Keratinocyte (primary cell): ENCODE results near the gene SMIM11. TPM values are rescaled to one million over a fixed set of nuclear protein-coding genes. Genes with fewer than 3 reads are reported as not detected.
A peak's percentile ranks its signal among the peaks of the same experiment; 100 is the strongest.

Experiments
- DNase-seq: peaks from one replicate; pipeline ENCODE4 v3.0.0-alpha.2; 2011; ENCODE audit warnings: low read depth, missing footprints, low spot score
- FAIRE-seq: peaks from 2 replicates; lab custom pipeline; 2011; peaks lifted over from hg19 to GRCh38; lab: Jason Lieb, UNC
- H2AFZ ChIP-seq: 2 replicates; pipeline ENCODE4 v1.6.0; 2012; ENCODE audit warnings: low read length, control low read depth, inconsistent platforms; ENCODE audit not compliant: control insufficient read depth
- H3K27ac ChIP-seq: 2 replicates; pipeline ENCODE4 v1.5.1; 2011; ENCODE audit warnings: low read length; ENCODE audit not compliant: control insufficient read depth, insufficient read depth
- H3K27me3 ChIP-seq: 3 replicates; pipeline ENCODE4 v1.6.0; 2011; ENCODE audit warnings: low read length; ENCODE audit not compliant: control insufficient read depth, insufficient read depth; ENCODE audit errors: extremely low read depth
- H3K36me3 ChIP-seq, 2 experiments: 2 replicates in 1 of 2; 3 replicates in 1 of 2; pipeline ENCODE4 v1.5.1; 2011; ENCODE audit warnings: low read length in 2 of 2, mild to moderate bottlenecking in 1 of 2; ENCODE audit not compliant: control insufficient read depth in 2 of 2, insufficient read depth in 2 of 2; ENCODE audit errors: extremely low read depth in 1 of 2
- H3K4me1 ChIP-seq: 3 replicates; pipeline ENCODE4 v1.5.1; 2011; ENCODE audit warnings: low read length; ENCODE audit not compliant: control insufficient read depth, insufficient read depth; ENCODE audit errors: extremely low read depth
- H3K4me2 ChIP-seq: 3 replicates; pipeline ENCODE4 v1.6.0; 2011; ENCODE audit warnings: low read depth, low read length; ENCODE audit not compliant: control insufficient read depth, insufficient read depth; ENCODE audit errors: extremely low read depth
- H3K4me3 ChIP-seq, 3 experiments: fragments of 200-600 bp in 1 of 3; sonication (generic) in 1 of 3; 2 replicates in 2 of 3; 3 replicates in 1 of 3; pipeline ENCODE4 v1.5.1; 2011 to 2016; ENCODE audit warnings: low read length in 3 of 3, mild to moderate bottlenecking in 3 of 3, control low read depth in 2 of 3, inconsistent platforms in 1 of 3, low read depth in 1 of 3, mixed read lengths in 1 of 3, mixed run types in 1 of 3, moderate library complexity in 1 of 3; ENCODE audit not compliant: control insufficient read depth in 2 of 3, insufficient read depth in 2 of 3; ENCODE audit errors: extremely low read depth in 1 of 3
- H3K79me2 ChIP-seq: 2 replicates; pipeline ENCODE4 v1.6.0; 2012; ENCODE audit warnings: low read length; ENCODE audit not compliant: control insufficient read depth, insufficient read depth
- H3K9ac ChIP-seq: 3 replicates; pipeline ENCODE4 v1.6.0; 2011; ENCODE audit warnings: low read length; ENCODE audit not compliant: control insufficient read depth, insufficient read depth; ENCODE audit errors: extremely low read depth
- H3K9me1 ChIP-seq: 3 replicates; pipeline ENCODE4 v1.6.0; 2011; ENCODE audit warnings: low read length; ENCODE audit not compliant: control insufficient read depth, insufficient read depth; ENCODE audit errors: extremely low read depth
- H3K9me3 ChIP-seq: 2 replicates; pipeline ENCODE4 v1.5.1; 2012; ENCODE audit warnings: low read depth, low read length; ENCODE audit not compliant: control insufficient read depth
- H4K20me1 ChIP-seq: 3 replicates; pipeline ENCODE4 v1.6.0; 2011; ENCODE audit warnings: low read length; ENCODE audit not compliant: control insufficient read depth, insufficient read depth; ENCODE audit errors: extremely low read depth
- EZH2 ChIP-seq: IDR thresholded peaks from one replicate; pipeline ENCODE4 v1.6.1; 2012; ENCODE audit warnings: inconsistent platforms, mild to moderate bottlenecking, low read length, moderate library complexity
- dilution Hi-C: fragments of 300-500 bp; cut with MboI; formaldehyde crosslinking; loops from one replicate; pipeline ENCODE4 v1.7.0; 2020; ENCODE audit warnings: low sequenced_read_pairs; ENCODE audit not compliant: extremely low pct_ligation_motif_present
- polyA plus RNA-seq, 5 experiments: library from polyadenylated mRNA; depleted of rRNA in 3 of 5; stranded (reverse) in 3 of 5; stranded (forward) in 1 of 5; unstranded in 1 of 5; fragments of >200 nt; gene quantifications; 1 replicate in 1 of 5; 2 replicates in 3 of 5; 3 replicates in 1 of 5; pipeline versions ENCODE4 v1.2.1 to v1.2.3, GENCODE V29; 2011 to 2012; ENCODE audit warnings: missing spikeins in 2 of 5, low read depth in 1 of 5, low replicate concordance in 1 of 5
- TF ChIP-seq, protein P1 (sequence below), 3 experiments: IDR thresholded peaks in 1 of 3; conservative IDR thresholded peaks in 1 of 3; optimal IDR thresholded peaks in 1 of 3; 2 replicates in 2 of 3; 3 replicates in 1 of 3; pipeline versions ENCODE3 to v1.5.1; 2011; ENCODE audit warnings: low read length in 3 of 3, mild to moderate bottlenecking in 3 of 3, moderate library complexity in 2 of 3, control low read depth in 1 of 3, inconsistent platforms in 1 of 3; ENCODE audit not compliant: insufficient read depth in 2 of 3; ENCODE audit errors: extremely low read depth in 1 of 3

Gene SMIM11
- polyA plus RNA-seq, 1 donor (not counting 4 experiments of a cell fraction or from before 2014, with no cell fraction given) = 2.7 TPM

DNA sequence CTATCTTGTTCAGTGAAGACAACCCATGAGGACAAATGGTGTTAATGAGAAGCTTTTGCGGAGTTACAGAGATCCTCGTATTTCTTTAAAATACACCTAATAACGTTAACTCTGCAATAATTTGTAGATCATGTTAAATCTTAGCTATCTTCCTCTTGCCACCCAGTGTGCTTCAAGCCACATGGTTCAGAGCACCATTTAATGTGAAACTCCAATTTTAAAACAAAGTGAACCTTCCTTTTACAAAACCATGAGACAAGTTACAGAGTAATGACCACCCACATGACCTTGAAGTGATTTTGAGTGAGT lies 13.2 kb upstream of the SMIM11 start:
- TF ChIP-seq EZH2 = no peak
- TF ChIP-seq, protein P1, sequence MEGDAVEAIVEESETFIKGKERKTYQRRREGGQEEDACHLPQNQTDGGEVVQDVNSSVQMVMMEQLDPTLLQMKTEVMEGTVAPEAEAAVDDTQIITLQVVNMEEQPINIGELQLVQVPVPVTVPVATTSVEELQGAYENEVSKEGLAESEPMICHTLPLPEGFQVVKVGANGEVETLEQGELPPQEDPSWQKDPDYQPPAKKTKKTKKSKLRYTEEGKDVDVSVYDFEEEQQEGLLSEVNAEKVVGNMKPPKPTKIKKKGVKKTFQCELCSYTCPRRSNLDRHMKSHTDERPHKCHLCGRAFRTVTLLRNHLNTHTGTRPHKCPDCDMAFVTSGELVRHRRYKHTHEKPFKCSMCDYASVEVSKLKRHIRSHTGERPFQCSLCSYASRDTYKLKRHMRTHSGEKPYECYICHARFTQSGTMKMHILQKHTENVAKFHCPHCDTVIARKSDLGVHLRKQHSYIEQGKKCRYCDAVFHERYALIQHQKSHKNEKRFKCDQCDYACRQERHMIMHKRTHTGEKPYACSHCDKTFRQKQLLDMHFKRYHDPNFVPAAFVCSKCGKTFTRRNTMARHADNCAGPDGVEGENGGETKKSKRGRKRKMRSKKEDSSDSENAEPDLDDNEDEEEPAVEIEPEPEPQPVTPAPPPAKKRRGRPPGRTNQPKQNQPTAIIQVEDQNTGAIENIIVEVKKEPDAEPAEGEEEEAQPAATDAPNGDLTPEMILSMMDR (optimal IDR thresholded peaks at IDR 0.05 in 1 of 3, IDR thresholded peaks at IDR 0.05 in 1 of 3, conservative IDR thresholded peaks at IDR 0.05 in 1 of 3; ENCODE audit: extremely low read depth in 1 of 3, insufficient read depth in 2 of 3, low read length in 3 of 3) = no peak
- FAIRE-seq (no peak), DNase-seq (no peak)
- Histone ChIP-seq H3K27me3 (peaks cover 9% of the 10 kb centered on the region), H3K4me2 (peak overlapping the region; percentile 74), H3K27ac (no peak overlapping the region), H3K4me3 (no peak overlapping the region), H2AFZ (peak overlapping the region; percentile 62), H3K9me3 (no peaks in the 10 kb centered on the region), H3K9me1 (no peaks in the 10 kb centered on the region), H3K36me3 (no peaks in the 10 kb centered on the region), H4K20me1 (no peaks in the 10 kb centered on the region), H3K9ac (no peak overlapping the region), H3K79me2 (no peaks in the 10 kb centered on the region), H3K4me1 (peaks cover 8% of the 10 kb centered on the region)
- dilution Hi-C loops = no loop called here

DNA sequence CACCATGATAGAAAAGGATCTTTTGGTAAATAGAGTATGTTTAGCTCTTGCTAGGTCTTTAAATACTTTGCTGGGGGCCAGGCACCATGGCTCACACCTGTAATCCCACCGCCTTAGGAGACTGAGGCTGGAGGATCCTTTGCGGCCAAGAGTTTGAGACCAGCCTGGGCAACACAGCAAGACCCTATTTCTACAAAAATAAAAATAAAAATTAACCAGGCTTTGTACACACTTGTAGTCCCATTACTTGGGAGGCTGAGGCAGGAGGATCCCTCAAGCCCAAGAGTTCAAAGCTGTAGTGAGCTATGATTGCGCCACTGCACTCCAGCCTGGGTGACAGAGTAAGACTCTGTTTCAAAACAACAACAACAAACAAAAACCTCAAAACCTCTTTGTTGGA lies 12.6 kb upstream of the SMIM11 start:
- H3K4me3 ChIP-seq = no peak overlapping the region
- H2AFZ ChIP-seq = no peak overlapping the region
- no peak overlapping the region for H3K4me2 ChIP-seq
- no peaks in the 10 kb centered on the region for H3K9me1 ChIP-seq
- peaks cover 9% of the 10 kb centered on the region for H3K27me3 ChIP-seq
- no peaks in the 10 kb centered on the region for H3K36me3 ChIP-seq
- no peak overlapping the region for H3K9ac ChIP-seq
- FAIRE-seq (no peak), DNase-seq (no peak)
- TF ChIP-seq, protein P1 (optimal IDR thresholded peaks at IDR 0.05 in 1 of 3, IDR thresholded peaks at IDR 0.05 in 1 of 3, conservative IDR thresholded peaks at IDR 0.05 in 1 of 3; ENCODE audit: extremely low read depth in 1 of 3, insufficient read depth in 2 of 3, low read length in 3 of 3) = no peak
- TF ChIP-seq EZH2 = no peak
- H3K79me2 ChIP-seq = no peaks in the 10 kb centered on the region
- no peak overlapping the region for H3K27ac ChIP-seq
- dilution Hi-C loops = no loop called here
- no peaks in the 10 kb centered on the region for H4K20me1 ChIP-seq
- no peaks in the 10 kb centered on the region for H3K9me3 ChIP-seq
- H3K4me1 ChIP-seq = peaks cover 10% of the 10 kb centered on the region
